Colon (tissue), 2 donors: Measurements from ENCODE around the gene C4B.
"Not testable (repeated sequence)": the region's sequence is repeated elsewhere in the genome, so short reads cannot be mapped to it uniquely, and the experiment has no call there.

Experiments used
- FAIRE-seq: peaks from 2 replicates; lab custom pipeline; 2012; peaks lifted over from hg19 to GRCh38; lab: Jason Lieb, UNC
- donor health status: control.
- donor health status: control.

C4B gene

GRCh38 chr6:32053314-32053713 lies 38.7 kb downstream of the C4B start:
- not testable (repeated sequence) for FAIRE-seq

- FAIRE-seq, result not testable (repeated sequence)
Observed at GRCh38 chr6:32055756-32056155, 41.2 kb downstream of the C4B start.

DNA sequence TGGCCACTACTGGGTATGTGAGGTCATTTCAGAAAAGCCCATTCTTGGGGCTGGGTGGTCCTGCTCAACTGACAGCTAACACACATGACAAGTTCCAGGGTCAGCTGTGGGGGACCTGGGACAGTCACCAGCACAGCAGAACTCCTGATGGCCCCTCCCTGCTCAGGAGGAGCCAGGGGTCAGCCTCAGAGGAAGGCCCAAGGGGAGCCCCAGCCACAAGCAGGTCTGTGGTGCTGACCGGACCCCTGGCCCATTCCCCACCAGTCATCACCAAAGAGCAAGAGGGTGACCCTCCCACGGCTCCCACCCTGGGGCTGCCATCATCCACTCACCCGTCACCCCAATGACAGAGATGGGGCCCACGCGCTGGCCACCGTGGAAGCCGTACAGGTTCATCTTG lies 41.7 kb downstream of the C4B start:
- FAIRE-seq, result no peak

DNA sequence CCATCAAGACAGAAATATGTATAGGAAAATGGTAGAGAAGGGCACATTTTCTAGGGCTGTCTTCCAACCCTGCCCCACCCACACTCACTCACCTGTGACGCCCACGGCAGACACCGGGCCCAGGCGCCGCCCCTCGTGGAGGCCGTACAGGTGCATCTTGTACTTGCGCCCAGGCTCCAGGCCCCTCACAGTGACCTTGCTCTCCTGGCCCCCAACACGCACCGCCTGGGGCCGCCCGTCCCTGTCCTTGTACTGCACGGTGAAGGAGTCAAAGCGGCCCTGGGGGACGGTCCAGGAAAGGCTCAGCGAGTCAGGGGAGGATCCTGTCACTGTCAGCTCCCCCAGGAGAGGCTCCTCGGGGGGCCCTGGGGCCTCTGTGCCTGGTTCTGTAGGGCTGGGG lies 43.4 kb downstream of the C4B start:
- no peak for FAIRE-seq

GRCh38 chr6:32058511-32058963 lies 43.9 kb downstream of the C4B start:
- no peak for FAIRE-seq

DNA sequence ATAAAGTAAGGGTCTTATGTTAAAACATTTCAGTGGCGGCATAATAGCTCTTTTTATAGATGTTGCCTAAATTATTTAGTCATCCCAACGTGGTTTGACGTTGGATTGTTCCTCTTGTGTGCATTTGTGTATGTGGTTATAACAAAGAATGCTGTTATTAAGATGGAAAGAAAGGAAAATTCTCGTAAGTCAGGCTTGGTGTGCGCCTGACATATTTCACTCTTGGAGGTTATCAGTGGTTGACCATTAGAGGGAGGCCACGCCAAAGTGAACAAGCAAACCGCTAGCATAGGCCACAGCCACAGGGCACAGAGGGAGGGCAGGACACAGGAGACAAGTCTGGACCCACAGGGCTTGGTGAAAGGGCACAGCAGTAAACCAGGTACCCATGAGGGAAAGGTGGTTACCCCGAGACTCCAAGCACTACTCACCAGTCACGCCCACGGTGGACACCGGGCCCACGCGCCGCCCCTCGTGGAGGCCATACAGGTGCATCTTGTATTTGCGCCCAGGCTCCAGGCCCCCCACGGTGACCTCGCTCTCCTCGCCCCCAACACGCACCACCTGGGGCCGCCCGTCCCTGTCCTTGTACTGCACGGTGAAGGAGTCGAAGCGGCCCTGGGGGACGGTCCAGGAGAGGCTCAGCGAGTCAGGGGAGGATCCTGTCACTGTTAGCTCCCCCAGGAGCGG lies 46.5 kb downstream of the C4B start:
- FAIRE-seq, result no peak

GRCh38 chr6:32064706-32065105 lies 50.1 kb downstream of the C4B start:
- no peak for FAIRE-seq

DNA sequence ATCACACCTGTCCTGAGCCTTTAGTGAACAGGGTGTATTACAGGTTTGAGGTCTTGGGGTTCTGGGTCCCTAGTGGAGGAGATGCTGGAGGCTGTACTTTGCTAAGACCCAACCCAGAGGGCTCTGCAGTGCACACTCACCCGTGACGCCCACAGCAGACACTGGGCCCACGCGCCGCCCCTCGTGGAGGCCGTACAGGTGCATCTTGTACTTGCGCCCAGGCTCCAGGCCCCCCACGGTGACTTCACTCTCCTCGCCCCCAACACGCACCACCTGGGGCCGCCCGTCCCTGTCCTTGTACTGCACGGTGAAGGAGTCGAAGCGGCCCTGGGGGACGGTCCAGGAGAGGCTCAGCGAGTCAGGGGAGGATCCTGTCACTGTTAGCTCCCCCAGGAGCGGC lies 52.9 kb downstream of the C4B start:
- FAIRE-seq, result not testable (repeated sequence)

DNA sequence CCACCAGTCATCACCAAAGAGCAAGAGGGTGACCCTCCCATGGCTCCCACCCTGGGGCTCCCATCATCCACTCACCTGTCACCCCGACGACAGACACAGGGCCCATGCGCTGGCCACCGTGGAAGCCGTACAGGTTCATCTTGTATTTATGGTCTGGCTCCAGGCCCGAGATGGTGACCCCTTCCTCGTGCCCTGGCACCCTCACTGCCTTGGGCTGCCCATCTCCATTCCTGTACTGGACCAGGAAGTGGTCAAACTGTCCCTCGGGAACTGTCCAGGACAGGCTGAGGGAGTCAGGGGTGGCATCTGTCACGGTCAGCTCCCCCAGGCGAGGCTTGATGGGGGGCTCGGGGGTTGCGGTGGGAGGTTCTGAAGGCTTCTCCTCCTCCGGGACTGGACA lies 53.7 kb downstream of the C4B start:
- FAIRE-seq, result not testable (repeated sequence)

- no peak for FAIRE-seq
Observed at GRCh38 chr6:32068867-32069266, 54.3 kb downstream of the C4B start.

- FAIRE-seq, result no peak
Observed at GRCh38 chr6:32069460-32069859, 54.9 kb downstream of the C4B start.

GRCh38 chr6:32069878-32070515 lies 55.4 kb downstream of the C4B start:
- no peak for FAIRE-seq

DNA sequence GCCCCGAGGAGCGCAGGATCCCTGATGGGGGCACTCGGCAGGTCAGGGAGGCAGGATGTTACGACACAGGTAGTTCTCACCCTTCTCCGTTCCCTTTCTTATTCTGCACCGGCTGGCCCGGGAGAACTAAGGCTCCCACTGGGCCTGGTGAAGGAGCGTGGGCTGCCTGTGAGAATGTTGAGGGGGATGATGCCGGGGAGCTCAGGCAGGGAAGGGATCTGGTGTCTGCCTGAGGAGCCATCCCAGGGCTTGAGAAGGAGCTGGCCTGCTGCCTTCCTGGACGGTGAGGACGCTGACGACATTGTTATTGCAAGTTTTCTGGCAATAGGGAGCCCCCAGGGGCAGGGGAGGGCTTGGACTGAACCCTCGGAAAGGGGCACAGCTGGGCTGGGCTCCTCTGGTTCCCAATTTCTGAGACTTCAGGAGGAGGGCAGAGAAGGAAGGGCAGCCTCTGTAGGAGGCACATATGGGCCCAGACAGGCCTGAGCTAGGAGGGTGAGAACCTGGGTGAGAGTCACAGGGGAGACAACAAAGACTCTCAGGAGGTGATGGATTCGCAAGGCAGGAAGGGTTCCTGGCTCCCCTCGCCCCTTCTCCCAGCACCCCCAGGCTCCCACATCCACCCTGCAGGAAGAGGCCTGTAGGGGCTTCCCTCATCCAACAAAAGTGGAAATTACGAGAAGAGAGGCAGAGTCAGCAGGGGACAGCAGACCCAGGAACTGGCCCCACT lies 56.4 kb downstream of the C4B start:
- FAIRE-seq, result no peak

DNA sequence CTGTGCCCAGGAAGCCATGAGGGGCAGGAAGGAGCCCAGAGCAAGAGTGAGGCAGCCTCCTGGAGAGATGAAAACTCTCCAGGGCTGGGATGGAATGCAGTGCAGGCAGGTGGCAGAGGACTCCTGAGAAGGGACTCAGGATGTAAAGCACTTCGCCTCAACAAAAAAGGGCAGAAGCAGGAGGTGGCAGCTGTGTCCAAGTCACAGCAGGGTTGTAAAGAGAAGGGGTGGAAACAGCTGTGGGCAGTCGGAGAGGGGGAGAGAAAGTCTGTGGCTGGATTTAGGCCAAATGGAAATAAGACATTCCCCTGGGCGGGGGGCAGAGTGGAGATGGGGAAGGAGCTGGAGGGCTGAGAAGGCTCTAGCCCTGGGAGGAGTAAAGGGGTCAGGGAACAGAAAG lies 58.5 kb downstream of the C4B start:
- no peak for FAIRE-seq

- no peak for FAIRE-seq
Observed at GRCh38 chr6:32073613-32074012, 59.0 kb downstream of the C4B start.

GRCh38 chr6:32074996-32075532 lies 60.5 kb downstream of the C4B start:
- FAIRE-seq, result no peak

DNA sequence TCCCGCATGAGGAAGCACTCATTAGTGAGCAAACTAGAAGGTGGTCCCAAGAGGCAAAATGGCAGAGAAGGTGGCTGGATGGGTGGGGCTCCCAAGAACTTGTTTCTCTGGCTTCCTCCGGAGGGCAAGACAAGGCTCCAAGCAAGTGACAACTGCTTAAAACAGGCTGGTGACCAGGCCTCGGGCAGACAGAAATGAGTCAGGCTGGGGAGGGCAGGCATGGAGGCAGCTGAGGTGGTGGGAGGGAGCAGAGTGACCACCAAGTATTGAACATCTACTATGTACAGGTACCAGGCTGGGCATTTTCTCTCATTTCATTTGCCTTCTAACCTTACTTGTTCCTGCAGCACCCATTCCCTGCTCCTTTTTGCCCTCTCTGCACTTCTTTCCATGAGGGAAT lies 61.2 kb downstream of the C4B start:
- no peak for FAIRE-seq

DNA sequence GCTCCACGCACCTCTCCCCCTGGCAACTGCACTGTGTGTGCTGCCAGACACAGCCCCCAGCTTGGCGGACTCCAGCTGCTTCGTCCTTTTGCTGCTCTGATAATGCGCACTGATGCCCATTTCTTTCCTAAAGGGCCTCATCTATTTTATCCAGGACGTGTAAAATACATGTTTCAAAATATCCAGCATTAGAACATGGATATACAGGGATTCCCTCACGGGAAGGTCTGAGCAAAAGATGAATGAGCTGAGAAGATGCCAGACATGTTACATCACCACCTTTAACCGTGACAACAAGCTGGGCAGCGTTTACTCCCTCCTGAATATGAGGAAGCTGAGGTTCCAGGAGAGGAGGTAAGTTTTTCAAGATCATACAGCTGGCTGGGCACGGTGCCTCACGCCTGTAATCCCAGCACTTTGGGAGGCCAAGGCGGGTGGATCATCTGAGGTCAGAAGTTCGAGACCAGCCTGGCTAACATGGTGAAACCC lies 61.8 kb downstream of the C4B start:
- FAIRE-seq, result no peak

DNA sequence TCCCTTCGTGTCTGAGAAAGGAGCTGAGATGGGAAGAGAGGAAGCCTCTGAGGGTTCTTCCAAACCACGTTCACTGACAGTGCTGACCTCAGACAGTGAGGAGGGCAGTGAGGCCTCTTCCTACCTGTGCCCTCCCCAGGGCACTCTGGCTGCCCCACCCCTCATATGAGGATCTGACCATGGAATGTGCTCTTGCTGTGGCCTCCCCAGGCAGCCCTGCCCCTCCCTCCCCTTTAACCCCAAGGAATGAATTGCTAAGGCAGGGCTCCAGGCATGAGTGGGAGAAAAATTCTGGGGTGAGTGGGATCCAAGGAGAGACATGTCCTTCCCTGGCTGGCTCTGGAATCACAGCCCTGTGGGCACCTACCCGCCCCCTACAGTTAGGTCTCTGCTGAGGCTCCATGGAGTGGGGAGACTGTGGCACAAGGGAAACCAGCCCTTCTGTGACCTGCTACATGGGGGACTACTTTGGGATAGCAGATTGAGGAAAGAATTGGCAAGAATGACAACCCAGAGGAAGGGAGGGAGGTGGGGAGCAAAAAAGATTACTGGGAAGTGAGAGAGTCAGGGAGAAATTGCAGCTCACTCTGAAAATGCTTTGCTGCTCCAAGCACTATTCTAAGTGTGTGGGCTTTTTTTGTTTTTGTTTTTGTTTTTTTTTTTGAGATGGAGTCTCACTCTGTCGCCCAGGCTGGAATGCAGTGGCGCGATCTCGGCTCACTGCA lies 65.1 kb downstream of the C4B start:
- no peak for FAIRE-seq

DNA sequence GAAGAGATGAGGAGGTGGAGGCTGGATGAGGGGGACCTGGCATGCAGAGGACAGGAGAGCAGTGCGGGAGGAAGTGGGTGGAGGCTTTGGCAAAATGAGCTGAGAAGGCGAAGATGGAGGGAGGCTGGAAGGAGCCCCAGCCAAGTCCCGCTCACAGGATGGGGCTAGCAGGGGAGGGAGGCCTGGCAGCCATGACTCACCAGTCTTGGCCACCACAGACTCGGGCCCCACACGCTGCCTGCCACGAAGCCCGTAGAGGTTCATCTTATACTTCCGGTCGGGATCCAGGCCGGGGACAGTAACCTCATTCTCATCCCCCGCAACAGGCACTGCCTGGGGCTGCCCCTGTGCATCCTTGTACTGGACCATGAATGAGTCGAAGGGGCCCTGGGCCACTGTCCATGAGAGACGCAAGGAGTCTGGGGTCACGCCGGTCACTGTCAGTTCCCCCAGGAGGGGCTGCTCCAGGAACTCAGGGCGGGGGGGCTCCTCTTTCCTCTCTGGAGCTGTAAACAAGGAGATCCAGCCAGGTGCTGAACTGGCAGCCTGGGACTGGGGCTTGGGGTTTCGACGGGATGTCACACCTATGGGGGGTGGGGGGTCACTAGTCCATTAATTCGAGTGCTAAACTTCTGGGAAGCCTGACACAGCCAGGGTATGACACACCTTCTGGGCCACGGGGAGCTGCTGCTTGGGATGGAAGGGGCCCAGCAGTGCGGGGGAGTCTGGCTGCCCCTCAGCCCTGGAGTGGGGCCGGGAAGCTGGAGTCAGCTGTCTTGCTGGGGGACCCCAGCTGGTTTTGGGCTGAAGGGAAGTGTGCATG lies 66.8 kb downstream of the C4B start:
- FAIRE-seq, result no peak

DNA sequence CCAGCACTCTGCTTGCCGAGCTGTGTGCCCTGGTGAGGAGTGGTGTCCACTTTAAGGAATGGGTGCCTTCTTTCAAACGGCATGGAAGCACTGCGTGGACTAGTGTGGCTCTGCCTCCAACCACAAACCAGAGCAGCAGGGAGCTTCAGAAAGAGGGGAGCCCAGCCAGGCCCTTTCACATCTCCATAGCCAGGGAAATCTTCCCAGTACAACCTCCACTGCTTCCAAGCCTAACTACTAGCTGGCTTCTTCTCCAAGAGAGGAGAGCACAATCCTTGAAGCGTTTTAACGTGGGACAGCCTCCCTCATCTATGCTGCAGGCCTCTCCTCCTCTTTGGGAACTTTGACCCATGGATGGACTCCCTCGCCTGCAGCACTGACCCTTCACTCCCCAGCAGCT lies 67.9 kb downstream of the C4B start:
- no peak for FAIRE-seq
